D721Med (cell line): Measurements from ENCODE around the gene CRACDL.

Experiments
- DNase-seq: peaks from one replicate; pipeline ENCODE4 v3.0.0; 2011; ENCODE audit warnings: low spot score; ENCODE audit not compliant: insufficient read length
- FAIRE-seq: peaks from 2 replicates; lab custom pipeline; 2011; peaks lifted over from hg19 to GRCh38; lab: Jason Lieb, UNC
- TF ChIP-seq, protein P1 (sequence below): IDR thresholded peaks from 2 replicates; pipeline ENCODE4 v1.5.1; 2012; ENCODE audit warnings: mild to moderate bottlenecking, control low read depth; ENCODE audit not compliant: insufficient read depth; ENCODE audit errors: missing control alignments

Gene CRACDL

DNA sequence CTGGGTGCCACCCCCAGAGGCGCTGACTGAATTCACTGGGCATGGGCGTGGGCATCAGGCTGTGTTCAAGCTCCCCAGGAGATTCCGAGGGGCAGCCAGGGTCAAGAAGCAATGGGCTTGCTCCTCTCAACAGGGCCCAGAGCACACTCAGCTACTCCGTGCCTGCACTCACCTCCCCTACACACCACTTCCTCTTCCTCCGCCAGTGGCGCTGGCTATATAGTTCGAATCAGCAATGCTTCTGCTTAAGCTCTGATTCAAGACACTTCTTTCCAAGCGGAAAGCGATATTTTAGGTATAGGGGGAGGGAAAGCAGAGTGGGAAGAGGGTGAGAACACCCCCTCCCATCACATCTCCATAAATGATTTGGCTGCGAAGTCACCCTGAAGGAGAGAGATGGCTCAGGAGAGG lies 42.1 kb downstream of the CRACDL start:
- TF ChIP-seq, protein P1, sequence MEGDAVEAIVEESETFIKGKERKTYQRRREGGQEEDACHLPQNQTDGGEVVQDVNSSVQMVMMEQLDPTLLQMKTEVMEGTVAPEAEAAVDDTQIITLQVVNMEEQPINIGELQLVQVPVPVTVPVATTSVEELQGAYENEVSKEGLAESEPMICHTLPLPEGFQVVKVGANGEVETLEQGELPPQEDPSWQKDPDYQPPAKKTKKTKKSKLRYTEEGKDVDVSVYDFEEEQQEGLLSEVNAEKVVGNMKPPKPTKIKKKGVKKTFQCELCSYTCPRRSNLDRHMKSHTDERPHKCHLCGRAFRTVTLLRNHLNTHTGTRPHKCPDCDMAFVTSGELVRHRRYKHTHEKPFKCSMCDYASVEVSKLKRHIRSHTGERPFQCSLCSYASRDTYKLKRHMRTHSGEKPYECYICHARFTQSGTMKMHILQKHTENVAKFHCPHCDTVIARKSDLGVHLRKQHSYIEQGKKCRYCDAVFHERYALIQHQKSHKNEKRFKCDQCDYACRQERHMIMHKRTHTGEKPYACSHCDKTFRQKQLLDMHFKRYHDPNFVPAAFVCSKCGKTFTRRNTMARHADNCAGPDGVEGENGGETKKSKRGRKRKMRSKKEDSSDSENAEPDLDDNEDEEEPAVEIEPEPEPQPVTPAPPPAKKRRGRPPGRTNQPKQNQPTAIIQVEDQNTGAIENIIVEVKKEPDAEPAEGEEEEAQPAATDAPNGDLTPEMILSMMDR = no peak
- FAIRE-seq (no peak), DNase-seq (no peak)

DNA sequence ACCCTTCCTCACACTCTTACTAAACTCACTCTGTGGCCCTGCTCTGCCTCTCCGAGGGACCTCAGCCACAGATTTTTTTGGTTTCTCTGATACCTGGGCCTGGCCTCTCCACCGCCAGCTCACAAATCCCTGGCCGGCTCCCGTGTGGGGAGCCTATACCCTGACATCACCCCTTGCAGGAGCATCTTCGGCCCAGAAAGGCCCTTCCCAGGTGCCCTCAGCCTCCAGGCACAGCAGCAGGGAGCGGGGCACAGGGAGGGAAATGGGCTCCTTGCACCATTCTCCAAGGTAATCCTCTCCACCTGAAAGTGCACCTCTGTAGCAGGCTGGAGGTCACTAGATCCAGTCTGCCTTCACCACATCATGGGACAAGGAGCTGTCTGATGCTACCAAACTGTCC lies 43.2 kb downstream of the CRACDL start:
- no peak for DNase-seq
- TF ChIP-seq, protein P1 = no peak
- FAIRE-seq = no peak

DNA sequence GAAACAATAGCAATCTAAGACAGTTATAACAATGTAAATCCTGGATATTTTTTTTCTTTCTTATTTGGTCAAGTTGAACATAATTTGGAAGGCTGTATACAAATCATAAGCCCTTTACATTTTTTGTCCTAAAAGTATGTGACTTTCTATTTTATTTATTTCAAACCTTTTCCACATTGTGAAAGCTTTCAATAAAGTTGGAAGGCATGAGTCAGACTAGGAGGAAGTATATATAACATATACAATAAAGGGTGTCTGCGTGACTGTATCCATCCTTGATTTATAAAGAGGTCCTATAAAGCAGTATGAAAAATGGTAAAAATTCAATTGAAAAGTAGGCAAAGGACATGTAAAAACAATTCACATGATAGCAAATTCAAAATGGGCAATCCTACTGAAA lies 44.4 kb downstream of the CRACDL start:
- DNase-seq (no peak), FAIRE-seq (no peak)
- TF ChIP-seq, protein P1 = no peak

DNA sequence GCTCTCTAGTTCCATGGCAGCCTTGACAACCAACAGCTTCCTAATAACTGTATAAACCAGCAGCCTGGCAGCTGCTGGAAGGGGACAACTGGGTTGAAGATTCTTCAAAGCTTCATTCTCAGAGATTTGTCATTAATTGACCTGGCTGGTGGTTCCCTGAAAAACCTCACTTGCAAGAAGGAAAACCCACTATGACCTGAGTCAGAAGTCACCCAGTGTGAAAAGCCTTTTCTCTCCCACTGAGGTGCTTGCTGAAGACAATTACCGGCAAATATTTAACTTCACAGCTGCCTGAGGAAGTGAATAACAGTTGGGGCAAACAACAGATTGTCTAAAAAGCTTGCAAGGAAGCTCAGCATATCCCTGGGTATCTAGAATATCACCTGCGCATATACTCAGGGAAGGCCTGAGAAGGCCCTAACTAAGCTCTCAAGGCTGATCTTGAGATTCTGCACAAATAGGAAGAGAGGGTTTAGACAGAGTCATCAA lies 49.9 kb downstream of the CRACDL start:
- FAIRE-seq (no peak), DNase-seq (no peak)
- TF ChIP-seq, protein P1 = no peak

DNA sequence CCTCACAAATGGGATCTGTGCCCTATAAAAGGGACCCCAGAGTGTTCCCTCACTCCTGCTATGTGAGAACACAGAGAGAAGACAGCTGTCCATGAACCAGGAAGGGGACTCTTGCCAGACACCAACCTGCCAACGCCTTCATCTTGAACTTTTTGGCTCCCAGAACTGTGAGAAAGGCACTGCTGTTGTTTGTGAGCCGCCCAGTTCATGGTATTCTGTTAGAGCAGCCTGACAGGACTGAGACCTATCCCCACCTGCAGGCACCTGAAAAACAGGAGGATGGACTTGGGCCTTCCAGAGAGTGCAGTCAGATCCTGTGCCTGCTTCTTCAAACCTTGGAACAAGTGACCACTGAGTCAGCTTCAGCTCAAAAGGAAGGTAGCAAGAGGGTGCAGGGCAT lies 51.4 kb downstream of the CRACDL start:
- TF ChIP-seq, protein P1 = no peak
- no peak for DNase-seq
- FAIRE-seq = no peak

DNA sequence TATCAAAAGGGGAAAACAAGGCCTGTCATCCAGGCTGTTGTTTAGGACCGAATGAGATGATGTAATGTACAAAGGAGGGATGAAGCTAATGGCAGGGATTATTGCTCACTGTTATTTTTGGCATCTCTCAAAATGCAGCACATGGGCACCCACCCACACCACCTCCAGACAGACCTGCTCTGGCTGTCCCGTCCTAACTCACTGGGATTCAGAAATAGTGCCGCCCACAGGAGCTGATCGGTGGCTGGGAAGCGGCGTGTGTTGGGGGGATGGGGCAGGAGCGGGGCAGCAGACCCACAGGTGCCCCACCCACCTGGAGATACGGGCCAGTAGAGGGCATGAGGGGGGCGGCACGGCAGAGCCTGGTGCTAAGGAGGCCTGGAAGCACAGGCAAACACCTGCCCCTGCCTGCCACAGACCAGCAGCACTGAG lies 52.2 kb downstream of the CRACDL start:
- FAIRE-seq = no peak
- TF ChIP-seq, protein P1 = no peak
- DNase-seq = no peak

DNA sequence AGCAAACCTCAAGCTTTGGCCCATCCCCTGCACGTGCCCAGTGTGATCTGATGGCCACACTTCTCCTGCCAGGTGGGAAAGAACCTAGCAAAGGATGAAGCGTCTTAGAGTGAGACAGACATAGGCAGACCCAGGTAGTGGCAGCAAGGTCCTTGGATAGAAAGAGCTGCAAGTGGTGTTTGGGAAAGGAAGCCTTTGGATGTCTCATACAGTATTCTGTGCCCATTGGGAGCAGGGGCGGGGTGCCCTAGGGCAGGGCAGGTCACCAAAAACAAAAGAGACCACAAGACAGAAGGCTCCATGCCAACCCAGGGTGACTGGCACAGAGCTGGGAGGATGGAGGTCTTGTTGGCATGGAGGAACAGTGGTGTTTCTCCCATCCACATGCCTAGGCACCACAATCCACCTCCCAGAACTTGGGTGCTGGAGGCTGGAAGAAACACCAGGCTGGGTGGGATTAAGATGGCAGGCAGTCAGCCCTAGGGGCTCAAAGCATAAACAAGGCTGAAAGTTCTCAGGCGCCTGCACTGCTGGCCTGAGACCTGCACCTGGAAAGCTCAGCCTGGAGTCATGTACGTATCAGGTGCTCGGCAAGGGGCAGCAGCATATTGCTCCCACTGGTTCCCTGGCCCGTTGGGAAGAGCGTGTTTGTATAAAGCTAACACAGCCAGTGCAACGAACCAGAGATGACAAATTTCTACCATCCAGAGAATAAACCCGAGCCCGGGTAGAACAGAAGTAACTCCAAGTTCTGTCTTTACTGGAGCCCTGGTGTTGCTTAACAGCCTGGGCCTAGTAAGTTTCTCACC lies 52.9 kb downstream of the CRACDL start:
- no peak for DNase-seq
- TF ChIP-seq, protein P1 = no peak
- no peak for FAIRE-seq
